DMS53 treated with DMSO at 0.1 percent for 48 hours (cell line): ENCODE data around the gene IFNW1.

Source experiments
- DNase-seq: peaks from one replicate; lab custom pipeline; 2025; ENCODE audit not compliant: unreplicated experiment; lab: John Stamatoyannopoulos, UW

Gene IFNW1

DNA sequence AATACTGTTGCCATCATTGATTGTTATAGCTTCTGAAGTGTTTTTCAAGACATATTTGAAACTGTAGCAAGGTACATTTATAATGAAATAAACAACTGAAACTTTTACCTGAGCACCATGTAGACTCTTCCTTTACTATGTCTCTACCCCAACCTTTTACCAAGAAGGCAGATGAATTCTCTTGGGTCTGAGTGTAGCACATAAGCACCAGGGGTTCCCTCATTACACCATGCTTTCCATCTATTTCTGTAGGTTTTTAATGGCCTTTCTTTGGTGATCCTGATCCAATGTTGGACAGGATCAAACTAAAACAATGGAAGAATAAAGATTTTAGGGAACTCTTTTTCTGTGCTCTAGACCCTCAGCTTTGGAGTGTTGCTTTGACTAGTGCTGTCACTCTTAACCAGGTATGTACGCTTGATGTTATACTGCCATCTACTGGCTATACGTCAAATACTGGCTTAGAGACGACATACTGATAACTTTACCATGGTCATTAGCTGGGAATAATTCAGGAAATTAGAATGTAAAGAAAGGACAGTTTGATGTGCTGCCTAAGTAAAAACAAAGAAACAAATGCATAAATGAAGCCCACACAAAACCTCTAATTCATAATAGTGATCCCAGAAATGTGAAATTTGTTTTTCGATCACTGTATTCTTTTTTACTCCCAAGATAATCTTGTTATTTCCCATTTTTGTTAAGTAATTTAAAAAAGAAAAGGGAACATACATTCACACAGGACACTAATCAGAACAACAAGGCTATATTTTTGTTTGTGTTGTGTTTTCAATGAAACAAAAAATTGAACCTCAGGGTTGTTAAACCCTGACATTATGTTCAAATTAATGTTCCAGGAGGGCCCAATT, 30.7 kb downstream of the IFNW1 start:
- DNase-seq, result peak; percentile 43

DNA sequence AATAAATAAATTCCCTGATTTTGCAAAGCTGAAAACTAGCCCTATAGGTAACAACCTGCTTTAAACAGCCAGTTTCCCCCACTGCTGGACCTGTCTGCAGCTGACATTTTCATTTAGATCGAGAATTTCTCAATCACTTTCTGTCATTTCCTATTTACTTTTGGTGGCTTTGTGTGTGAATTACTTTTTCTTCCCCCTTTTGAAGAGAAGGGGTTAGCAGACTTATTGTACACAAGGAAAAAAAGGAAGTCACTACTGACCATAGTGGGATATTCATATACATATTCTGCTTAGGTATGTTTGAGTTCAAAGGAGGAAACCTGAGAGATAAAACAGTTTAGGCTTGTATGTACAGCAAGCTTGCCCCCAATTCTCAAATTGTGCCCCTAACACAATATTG, 36.8 kb downstream of the IFNW1 start:
- no peak for DNase-seq

DNA sequence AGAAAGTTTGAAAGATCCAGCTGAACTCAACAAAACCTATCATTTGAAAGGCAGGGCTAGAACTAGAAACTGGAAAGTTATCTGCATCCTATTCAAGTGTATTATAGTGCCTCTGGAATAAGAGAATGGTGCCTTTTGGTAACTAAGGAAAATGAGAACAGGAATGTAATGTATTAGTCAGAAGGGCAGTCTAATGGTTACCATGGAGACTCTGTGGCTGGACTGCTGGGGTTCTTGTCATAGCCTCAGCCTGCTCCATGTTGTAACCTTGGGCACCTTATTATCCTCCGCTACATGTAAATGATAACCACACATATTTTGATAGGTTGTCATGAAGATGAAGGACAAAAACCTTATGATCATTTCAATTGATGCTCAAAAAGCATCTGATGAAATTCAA, 39.3 kb downstream of the IFNW1 start:
- DNase-seq, result no peak

DNA sequence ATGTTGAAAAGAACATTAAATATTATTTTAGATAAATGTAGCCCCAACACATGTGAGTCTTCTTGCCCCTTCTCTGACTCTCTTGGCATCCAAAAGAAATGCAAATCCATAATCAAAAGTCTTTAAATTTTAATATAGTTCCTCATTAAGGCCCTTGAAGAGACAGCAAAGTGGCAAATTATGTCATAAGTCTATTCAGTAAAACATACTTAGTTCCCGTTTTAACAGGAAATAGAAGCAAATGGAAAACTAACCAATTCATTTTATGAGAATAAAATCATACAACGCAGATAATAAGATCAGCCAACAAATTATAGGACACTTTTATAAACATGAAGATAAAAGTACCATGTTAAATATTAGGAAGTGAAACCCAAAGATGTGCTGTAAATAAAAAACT, 43.8 kb downstream of the IFNW1 start:
- no peak for DNase-seq

DNA sequence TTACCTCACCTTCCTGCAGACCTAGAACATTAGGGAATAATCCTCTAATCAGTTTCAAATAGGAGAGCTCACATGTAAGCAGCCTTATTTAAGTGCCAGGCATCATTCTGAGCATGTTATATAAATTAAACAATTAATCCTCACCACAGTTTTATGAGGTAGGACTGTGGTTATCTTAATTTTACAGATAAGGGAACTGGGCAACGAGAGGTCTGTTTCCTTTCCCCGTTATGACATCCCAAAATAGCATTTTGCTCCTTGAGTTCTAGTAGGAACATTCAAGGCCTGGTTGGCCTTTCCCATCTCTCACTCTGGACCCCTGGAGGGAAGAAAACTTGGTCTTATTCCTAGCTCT, 44.8 kb downstream of the IFNW1 start:
- DNase-seq, result no peak

DNA sequence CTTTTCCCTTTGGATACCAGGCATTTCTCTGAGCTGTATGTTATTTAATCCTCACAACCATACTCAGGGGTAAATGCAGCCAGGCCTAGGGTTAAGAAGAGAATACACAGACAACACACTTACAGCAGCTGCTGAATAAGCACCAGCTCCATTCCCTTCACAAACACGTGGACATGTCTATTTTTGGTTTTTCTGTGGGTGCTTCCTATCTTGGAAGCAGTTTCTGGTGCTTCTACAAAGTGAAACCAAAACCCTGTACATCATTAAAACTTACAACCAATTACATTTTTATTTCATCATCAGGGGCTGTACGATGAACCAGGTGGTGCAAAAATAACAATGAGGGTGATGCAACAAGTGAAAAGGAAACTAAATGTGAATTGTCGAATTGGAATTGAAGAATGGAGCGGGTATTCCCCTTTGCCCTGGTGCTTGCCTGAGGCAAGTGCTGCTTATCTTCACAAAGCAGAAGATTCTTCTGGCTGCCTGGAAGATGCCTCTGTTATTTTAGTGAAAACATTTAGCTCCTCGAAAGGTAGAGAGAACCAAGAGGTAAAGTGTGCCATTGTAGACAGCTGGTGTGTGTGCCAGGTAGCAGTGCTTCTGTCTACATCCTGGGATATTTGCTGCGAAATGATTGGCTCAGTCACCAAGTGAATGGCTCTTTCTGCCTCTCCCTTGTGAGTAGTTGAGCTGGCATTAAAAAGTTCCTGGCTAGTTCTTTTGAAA, 45.3 kb downstream of the IFNW1 start:
- peak; percentile 16 for DNase-seq

DNA sequence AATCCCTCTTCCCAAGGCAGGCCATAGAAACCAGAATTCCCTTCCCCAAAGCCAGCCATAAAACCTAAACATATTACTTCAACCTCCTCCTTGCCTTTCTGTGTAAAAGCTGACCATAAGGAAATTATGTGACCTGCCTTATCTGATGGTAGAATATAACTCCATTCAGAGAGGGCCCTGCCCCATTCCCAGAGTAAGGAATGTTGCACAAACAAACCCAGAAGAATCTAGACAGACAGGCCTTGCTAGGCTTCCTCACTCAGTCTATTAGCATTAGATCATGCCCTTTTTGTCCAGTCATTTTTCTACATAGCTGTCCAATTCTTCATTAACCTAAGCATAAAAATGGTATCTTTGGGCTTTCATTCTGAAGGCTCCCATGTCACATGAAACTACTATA, 46.1 kb downstream of the IFNW1 start:
- DNase-seq, result no peak
